Right atrium auricular region (tissue), 2 donors: ENCODE measurements around the gene TMEM139. TPM values are rescaled to one million over a fixed set of nuclear protein-coding genes. Genes with fewer than 3 reads are reported as not detected.
A peak's percentile ranks its signal among the peaks of the same experiment; 100 is the strongest.

Source experiments
- DNase-seq: peaks from one replicate; pipeline ENCODE4 v3.0.0-alpha.2; 2019; ENCODE audit warnings: low spot score
- H3K27ac ChIP-seq, 2 donors: fragments of 200-600 bp; sonication (generic); 1 replicate in 1 of 2; 2 replicates in 1 of 2; pipeline ENCODE4 v1.5.1; 2016 to 2019
- H3K27me3 ChIP-seq, 2 donors: fragments of 200-600 bp; sonication (generic); one replicate each; pipeline versions ENCODE4 v1.5.1 to v1.6.0; 2017 to 2019
- H3K36me3 ChIP-seq: fragments of 200-600 bp; sonication (generic); one replicate; pipeline ENCODE4 v1.5.1; 2016
- H3K4me1 ChIP-seq, 2 donors: fragments of 200-600 bp; sonication (generic); one replicate each; pipeline versions ENCODE4 v1.5.1 to v1.6.0; 2017 to 2019
- H3K4me3 ChIP-seq, 2 donors: fragments of 200-600 bp; sonication (generic); 1 replicate in 1 of 2; 2 replicates in 1 of 2; pipeline ENCODE4 v1.5.1; 2017 to 2019; ENCODE audit warnings: mild to moderate bottlenecking in 1 of 2, moderate library complexity in 1 of 2
- H3K9me3 ChIP-seq, 2 donors: fragments of 200-600 bp; sonication (generic); one replicate each; pipeline ENCODE4 v1.5.1; 2019
- CTCF ChIP-seq, 2 donors: fragments of 200-600 bp; sonication (generic); IDR thresholded peaks; one replicate each; pipeline ENCODE4 v1.5.1; 2019; ENCODE audit warnings: antibody characterized with exemption in 2 of 2
- total RNA-seq, 2 donors: library from RNA; depleted of rRNA; stranded (reverse); fragments of >200 nt; gene quantifications; one replicate each; pipeline ENCODE4 v1.1.0, GENCODE V29; 2016

Gene TMEM139
- total RNA-seq, 2 donors from 2014 or later = 7.8 to 12.3 TPM

- H3K4me3 ChIP-seq = no peak overlapping the region
- no peak for TF ChIP-seq CTCF (IDR thresholded peaks at IDR 0.05)
- no peaks in the 10 kb centered on the region for H3K4me1 ChIP-seq
- H3K27ac ChIP-seq = no peak overlapping the region
- H3K36me3 ChIP-seq = no peaks in the 10 kb centered on the region
- peaks cover 0 to 3% of the 10 kb centered on the region in 2 donors for H3K9me3 ChIP-seq
- no peaks in the 10 kb centered on the region for H3K27me3 ChIP-seq
- DNase-seq = no peak
Measured at GRCh38 chr7:143252006-143252405, 32.8 kb upstream of the TMEM139 start.

- Histone ChIP-seq H3K9me3 (no peaks in the 10 kb centered on the region), H3K27ac (no peak overlapping the region), H3K4me1 (peaks cover 0 to 4% of the 10 kb centered on the region in 2 donors), H3K4me3 (no peak overlapping the region), H3K27me3 (no peaks in the 10 kb centered on the region), H3K36me3 (no peaks in the 10 kb centered on the region)
- no peak for TF ChIP-seq CTCF (IDR thresholded peaks at IDR 0.05)
- no peak for DNase-seq
Measured at GRCh38 chr7:143255564-143255963, 29.2 kb upstream of the TMEM139 start.

- Histone ChIP-seq H3K36me3 (no peaks in the 10 kb centered on the region), H3K27me3 (no peaks in the 10 kb centered on the region), H3K4me3 (no peak overlapping the region), H3K4me1 (peaks cover 0 to 4% of the 10 kb centered on the region in 2 donors), H3K27ac (no peak overlapping the region), H3K9me3 (no peaks in the 10 kb centered on the region)
- DNase-seq = no peak
- no peak for TF ChIP-seq CTCF (IDR thresholded peaks at IDR 0.05)
Measured at GRCh38 chr7:143256325-143256724, 28.4 kb upstream of the TMEM139 start.

GRCh38 chr7:143256932-143257331 is 27.8 kb upstream of the TMEM139 start:
- Histone ChIP-seq H3K36me3 (no peaks in the 10 kb centered on the region), H3K4me1 (peaks cover 0 to 4% of the 10 kb centered on the region in 2 donors)

GRCh38 chr7:143257501-143257900 is 27.3 kb upstream of the TMEM139 start:
- no peak overlapping the region for H3K27ac ChIP-seq
- no peak for DNase-seq
- no peaks in the 10 kb centered on the region for H3K27me3 ChIP-seq
- H3K9me3 ChIP-seq = no peaks in the 10 kb centered on the region
- H3K4me1 ChIP-seq = peaks cover 0 to 4% of the 10 kb centered on the region in 2 donors
- H3K4me3 ChIP-seq = no peak overlapping the region
- no peaks in the 10 kb centered on the region for H3K36me3 ChIP-seq
- TF ChIP-seq CTCF (IDR thresholded peaks at IDR 0.05) = no peak

More at GRCh38 chr7:143256932-143257331, 27.8 kb upstream of the TMEM139 start:
- Histone ChIP-seq H3K27me3 (no peaks in the 10 kb centered on the region), H3K4me3 (no peak overlapping the region), H3K9me3 (no peaks in the 10 kb centered on the region), H3K27ac (no peak overlapping the region)
- no peak for DNase-seq
- no peak for TF ChIP-seq CTCF (IDR thresholded peaks at IDR 0.05)

GRCh38 chr7:143258831-143259230 is 25.9 kb upstream of the TMEM139 start:
- H3K27ac ChIP-seq = peak overlapping the region in 1 of 2 donors; percentile 32
- no peaks in the 10 kb centered on the region for H3K36me3 ChIP-seq
- H3K4me1 ChIP-seq = peaks cover 0 to 4% of the 10 kb centered on the region in 2 donors
- H3K27me3 ChIP-seq = no peaks in the 10 kb centered on the region
- H3K9me3 ChIP-seq = no peaks in the 10 kb centered on the region
- TF ChIP-seq CTCF (IDR thresholded peaks at IDR 0.05) = no peak
- no peak overlapping the region for H3K4me3 ChIP-seq
- DNase-seq = no peak
